AG20443 (cell line): ENCODE data around the gene BLOC1S3.

Source experiments
- DNase-seq: peaks from one replicate; pipeline ENCODE4 v3.0.0; 2012; ENCODE audit warnings: low spot score, mixed read lengths

BLOC1S3 gene

GRCh38 chr19:45162608-45163143 lies 15.9 kb upstream of the BLOC1S3 start:
- DNase-seq = no peak

- no peak for DNase-seq
Observed at GRCh38 chr19:45163156-45163555, 15.4 kb upstream of the BLOC1S3 start.

- DNase-seq = no peak
Observed at GRCh38 chr19:45163751-45164460, 14.7 kb upstream of the BLOC1S3 start.

- peak; percentile 74 for DNase-seq
Observed at GRCh38 chr19:45164577-45165335, 13.8 kb upstream of the BLOC1S3 start.

- no peak for DNase-seq
Observed at GRCh38 chr19:45166723-45167252, 11.8 kb upstream of the BLOC1S3 start.

- DNase-seq = no peak
Observed at GRCh38 chr19:45168767-45169351, 9.7 kb upstream of the BLOC1S3 start.

- DNase-seq = no peak
Observed at GRCh38 chr19:45169602-45170001, 9.0 kb upstream of the BLOC1S3 start.

- no peak for DNase-seq
Observed at GRCh38 chr19:45170146-45171106, 8.2 kb upstream of the BLOC1S3 start.

GRCh38 chr19:45171211-45171623 lies 7.4 kb upstream of the BLOC1S3 start:
- no peak for DNase-seq

- no peak for DNase-seq
Observed at GRCh38 chr19:45172173-45172572, 6.4 kb upstream of the BLOC1S3 start.

GRCh38 chr19:45172611-45173208 lies 5.9 kb upstream of the BLOC1S3 start:
- no peak for DNase-seq

- no peak for DNase-seq
Observed at GRCh38 chr19:45173816-45174215, 4.8 kb upstream of the BLOC1S3 start.

- no peak for DNase-seq
Observed at GRCh38 chr19:45175515-45176345, 2.9 kb upstream of the BLOC1S3 start.

GRCh38 chr19:45177817-45178261 lies 745 bp upstream of the BLOC1S3 start, which contains the start of gene TRAPPC6A:
TSS of gene TRAPPC6A (minus strand) at chr19:45178237. CDS start at chr19:45178218, 19 bp downstream.
- DNase-seq = peak; percentile 67

GRCh38 chr19:45179072-45179891 lies 698 bp downstream of the BLOC1S3 start:
- DNase-seq = peak; percentile 53

GRCh38 chr19:45179892-45180370 lies 1.3 kb downstream of the BLOC1S3 start:
- no peak for DNase-seq

GRCh38 chr19:45180936-45181335 lies 2.4 kb downstream of the BLOC1S3 start:
- DNase-seq = no peak

GRCh38 chr19:45182758-45183157 lies 4.2 kb downstream of the BLOC1S3 start:
- no peak for DNase-seq

- no peak for DNase-seq
Observed at GRCh38 chr19:45184115-45184514, 5.5 kb downstream of the BLOC1S3 start.
